Keratinocyte (primary cell): ENCODE measurements around the gene MC4R. TPM values are rescaled to one million over a fixed set of nuclear protein-coding genes. Genes with fewer than 3 reads are reported as not detected.

Experiments used
- DNase-seq: peaks from one replicate; pipeline ENCODE4 v3.0.0-alpha.2; 2011; ENCODE audit warnings: low read depth, missing footprints, low spot score
- FAIRE-seq: peaks from 2 replicates; lab custom pipeline; 2011; peaks lifted over from hg19 to GRCh38; lab: Jason Lieb, UNC
- H2AFZ ChIP-seq: 2 replicates; pipeline ENCODE4 v1.6.0; 2012; ENCODE audit warnings: low read length, control low read depth, inconsistent platforms; ENCODE audit not compliant: control insufficient read depth
- H3K27ac ChIP-seq: 2 replicates; pipeline ENCODE4 v1.5.1; 2011; ENCODE audit warnings: low read length; ENCODE audit not compliant: control insufficient read depth, insufficient read depth
- H3K27me3 ChIP-seq: 3 replicates; pipeline ENCODE4 v1.6.0; 2011; ENCODE audit warnings: low read length; ENCODE audit not compliant: control insufficient read depth, insufficient read depth; ENCODE audit errors: extremely low read depth
- H3K36me3 ChIP-seq, 2 experiments: 2 replicates in 1 of 2; 3 replicates in 1 of 2; pipeline ENCODE4 v1.5.1; 2011; ENCODE audit warnings: low read length in 2 of 2, mild to moderate bottlenecking in 1 of 2; ENCODE audit not compliant: control insufficient read depth in 2 of 2, insufficient read depth in 2 of 2; ENCODE audit errors: extremely low read depth in 1 of 2
- H3K4me1 ChIP-seq: 3 replicates; pipeline ENCODE4 v1.5.1; 2011; ENCODE audit warnings: low read length; ENCODE audit not compliant: control insufficient read depth, insufficient read depth; ENCODE audit errors: extremely low read depth
- H3K4me2 ChIP-seq: 3 replicates; pipeline ENCODE4 v1.6.0; 2011; ENCODE audit warnings: low read depth, low read length; ENCODE audit not compliant: control insufficient read depth, insufficient read depth; ENCODE audit errors: extremely low read depth
- H3K4me3 ChIP-seq, 3 experiments: fragments of 200-600 bp in 1 of 3; sonication (generic) in 1 of 3; 2 replicates in 2 of 3; 3 replicates in 1 of 3; pipeline ENCODE4 v1.5.1; 2011 to 2016; ENCODE audit warnings: low read length in 3 of 3, mild to moderate bottlenecking in 3 of 3, control low read depth in 2 of 3, inconsistent platforms in 1 of 3, low read depth in 1 of 3, mixed read lengths in 1 of 3, mixed run types in 1 of 3, moderate library complexity in 1 of 3; ENCODE audit not compliant: control insufficient read depth in 2 of 3, insufficient read depth in 2 of 3; ENCODE audit errors: extremely low read depth in 1 of 3
- H3K79me2 ChIP-seq: 2 replicates; pipeline ENCODE4 v1.6.0; 2012; ENCODE audit warnings: low read length; ENCODE audit not compliant: control insufficient read depth, insufficient read depth
- H3K9ac ChIP-seq: 3 replicates; pipeline ENCODE4 v1.6.0; 2011; ENCODE audit warnings: low read length; ENCODE audit not compliant: control insufficient read depth, insufficient read depth; ENCODE audit errors: extremely low read depth
- H3K9me1 ChIP-seq: 3 replicates; pipeline ENCODE4 v1.6.0; 2011; ENCODE audit warnings: low read length; ENCODE audit not compliant: control insufficient read depth, insufficient read depth; ENCODE audit errors: extremely low read depth
- H3K9me3 ChIP-seq: 2 replicates; pipeline ENCODE4 v1.5.1; 2012; ENCODE audit warnings: low read depth, low read length; ENCODE audit not compliant: control insufficient read depth
- H4K20me1 ChIP-seq: 3 replicates; pipeline ENCODE4 v1.6.0; 2011; ENCODE audit warnings: low read length; ENCODE audit not compliant: control insufficient read depth, insufficient read depth; ENCODE audit errors: extremely low read depth
- EZH2 ChIP-seq: IDR thresholded peaks from one replicate; pipeline ENCODE4 v1.6.1; 2012; ENCODE audit warnings: inconsistent platforms, mild to moderate bottlenecking, low read length, moderate library complexity
- dilution Hi-C: fragments of 300-500 bp; cut with MboI; formaldehyde crosslinking; loops from one replicate; pipeline ENCODE4 v1.7.0; 2020; ENCODE audit warnings: low sequenced_read_pairs; ENCODE audit not compliant: extremely low pct_ligation_motif_present
- polyA plus RNA-seq, 5 experiments: library from polyadenylated mRNA; depleted of rRNA in 3 of 5; stranded (reverse) in 3 of 5; stranded (forward) in 1 of 5; unstranded in 1 of 5; fragments of >200 nt; gene quantifications; 1 replicate in 1 of 5; 2 replicates in 3 of 5; 3 replicates in 1 of 5; pipeline versions ENCODE4 v1.2.1 to v1.2.3, GENCODE V29; 2011 to 2012; ENCODE audit warnings: missing spikeins in 2 of 5, low read depth in 1 of 5, low replicate concordance in 1 of 5
- TF ChIP-seq, protein P1 (sequence below), 3 experiments: IDR thresholded peaks in 1 of 3; conservative IDR thresholded peaks in 1 of 3; optimal IDR thresholded peaks in 1 of 3; 2 replicates in 2 of 3; 3 replicates in 1 of 3; pipeline versions ENCODE3 to v1.5.1; 2011; ENCODE audit warnings: low read length in 3 of 3, mild to moderate bottlenecking in 3 of 3, moderate library complexity in 2 of 3, control low read depth in 1 of 3, inconsistent platforms in 1 of 3; ENCODE audit not compliant: insufficient read depth in 2 of 3; ENCODE audit errors: extremely low read depth in 1 of 3

Gene MC4R
- polyA plus RNA-seq, 1 donor (not counting 4 experiments of a cell fraction or from before 2014, with no cell fraction given) = 0.03 TPM

GRCh38 chr18:60383893-60384292 is 11.3 kb upstream of the MC4R start:
- H3K9me3 ChIP-seq = no peaks in the 10 kb centered on the region
- TF ChIP-seq, protein P1, sequence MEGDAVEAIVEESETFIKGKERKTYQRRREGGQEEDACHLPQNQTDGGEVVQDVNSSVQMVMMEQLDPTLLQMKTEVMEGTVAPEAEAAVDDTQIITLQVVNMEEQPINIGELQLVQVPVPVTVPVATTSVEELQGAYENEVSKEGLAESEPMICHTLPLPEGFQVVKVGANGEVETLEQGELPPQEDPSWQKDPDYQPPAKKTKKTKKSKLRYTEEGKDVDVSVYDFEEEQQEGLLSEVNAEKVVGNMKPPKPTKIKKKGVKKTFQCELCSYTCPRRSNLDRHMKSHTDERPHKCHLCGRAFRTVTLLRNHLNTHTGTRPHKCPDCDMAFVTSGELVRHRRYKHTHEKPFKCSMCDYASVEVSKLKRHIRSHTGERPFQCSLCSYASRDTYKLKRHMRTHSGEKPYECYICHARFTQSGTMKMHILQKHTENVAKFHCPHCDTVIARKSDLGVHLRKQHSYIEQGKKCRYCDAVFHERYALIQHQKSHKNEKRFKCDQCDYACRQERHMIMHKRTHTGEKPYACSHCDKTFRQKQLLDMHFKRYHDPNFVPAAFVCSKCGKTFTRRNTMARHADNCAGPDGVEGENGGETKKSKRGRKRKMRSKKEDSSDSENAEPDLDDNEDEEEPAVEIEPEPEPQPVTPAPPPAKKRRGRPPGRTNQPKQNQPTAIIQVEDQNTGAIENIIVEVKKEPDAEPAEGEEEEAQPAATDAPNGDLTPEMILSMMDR (optimal IDR thresholded peaks at IDR 0.05 in 1 of 3, IDR thresholded peaks at IDR 0.05 in 1 of 3, conservative IDR thresholded peaks at IDR 0.05 in 1 of 3; ENCODE audit: extremely low read depth in 1 of 3, insufficient read depth in 2 of 3, low read length in 3 of 3) = no peak
- no peak for TF ChIP-seq EZH2
- dilution Hi-C loops = no loop called here
- no peak overlapping the region for H3K4me3 ChIP-seq
- H3K9ac ChIP-seq = no peak overlapping the region
- H3K36me3 ChIP-seq = no peaks in the 10 kb centered on the region
- no peaks in the 10 kb centered on the region for H4K20me1 ChIP-seq
- H3K27ac ChIP-seq = no peak overlapping the region
- H3K9me1 ChIP-seq = no peaks in the 10 kb centered on the region
- H3K27me3 ChIP-seq = no peaks in the 10 kb centered on the region
- H2AFZ ChIP-seq = no peak overlapping the region
- H3K4me1 ChIP-seq = no peaks in the 10 kb centered on the region
- H3K4me2 ChIP-seq = no peak overlapping the region
- FAIRE-seq (no peak), DNase-seq (no peak)
- no peaks in the 10 kb centered on the region for H3K79me2 ChIP-seq

- dilution Hi-C loops = no loop called here
- Histone ChIP-seq H3K4me1 (no peaks in the 10 kb centered on the region), H3K9ac (no peak overlapping the region), H3K79me2 (no peaks in the 10 kb centered on the region), H3K27ac (no peak overlapping the region), H3K4me3 (no peak overlapping the region), H3K27me3 (no peaks in the 10 kb centered on the region), H3K4me2 (no peak overlapping the region), H3K9me3 (no peaks in the 10 kb centered on the region), H4K20me1 (no peaks in the 10 kb centered on the region), H3K36me3 (no peaks in the 10 kb centered on the region), H2AFZ (no peak overlapping the region), H3K9me1 (no peaks in the 10 kb centered on the region)
- DNase-seq (no peak), FAIRE-seq (no peak)
- no peak for TF ChIP-seq EZH2
- TF ChIP-seq, protein P1 (optimal IDR thresholded peaks at IDR 0.05 in 1 of 3, IDR thresholded peaks at IDR 0.05 in 1 of 3, conservative IDR thresholded peaks at IDR 0.05 in 1 of 3; ENCODE audit: extremely low read depth in 1 of 3, insufficient read depth in 2 of 3, low read length in 3 of 3) = no peak
These were observed 5.3 kb upstream of the MC4R start for GRCh38 chr18:60377778-60378469.
